Colonic mucosa (tissue), 4 donors: ENCODE measurements around the gene UBQLN2. TPM values are rescaled to one million over a fixed set of nuclear protein-coding genes. Genes with fewer than 3 reads are reported as not detected.

ENCODE experiments used
- DNase-seq: peaks from one replicate; pipeline ENCODE4 v3.0.0-alpha.2; 2020
- H3K27ac ChIP-seq: fragments of 200-600 bp; one replicate; pipeline ENCODE4 v1.8.0; 2021
- H3K27me3 ChIP-seq: fragments of 200-600 bp; one replicate; pipeline ENCODE4 v1.8.0; 2021
- H3K36me3 ChIP-seq: fragments of 200-600 bp; one replicate; pipeline ENCODE4 v1.8.0; 2021
- H3K4me1 ChIP-seq: fragments of 200-600 bp; one replicate; pipeline ENCODE4 v1.8.0; 2021; ENCODE audit warnings: mild to moderate bottlenecking
- H3K4me3 ChIP-seq: fragments of 200-600 bp; one replicate; pipeline ENCODE4 v1.8.0; 2021
- H3K9ac ChIP-seq, 2 donors: one replicate each; pipeline ENCODE4 v1.7.0; 2013; ENCODE audit warnings: control low read depth in 2 of 2, low read depth in 2 of 2, low read length in 2 of 2
- H3K9me3 ChIP-seq: fragments of 200-600 bp; one replicate; pipeline ENCODE4 v1.8.0; 2021
- CTCF ChIP-seq: fragments of 200-600 bp; IDR thresholded peaks from one replicate; pipeline ENCODE4 v1.8.0; 2022; ENCODE audit warnings: antibody characterized with exemption, mild to moderate bottlenecking
- intact Hi-C: fragments of 100-400 bp; cut with DNase I; formaldehyde crosslinking; loops from one replicate; pipeline ENCODE4 v1.14.1; 2022
- total RNA-seq, 2 donors: library from RNA; stranded (reverse); fragmentation: NEBNext Ultra II Directional in 1 of 2; extraction: Animal tissue kit (Norgen Biotek cat#: 25700) in 1 of 2; gene quantifications; one replicate each; pipeline ENCODE4 v1.2.1, GENCODE V29; 2021
- donor health status: healthy.
- donor health status: DM: no; HTN: no; CAD: no.
- donor health status: DM: no; HTN: no; CAD: no.

The UBQLN2 gene
- total RNA-seq, 2 donors from 2014 or later = 25.8 to 28.9 TPM

GRCh38 chrX:56557376-56557929, 6.0 kb upstream of the UBQLN2 start:
- H3K4me3 ChIP-seq = no peak overlapping the region
- intact Hi-C loops = no loop called here
- H3K4me1 ChIP-seq = no peaks in the 10 kb centered on the region
- DNase-seq = no peak
- H3K9me3 ChIP-seq = no peaks in the 10 kb centered on the region
- no peaks in the 10 kb centered on the region for H3K27me3 ChIP-seq
- H3K36me3 ChIP-seq = no peaks in the 10 kb centered on the region
- TF ChIP-seq CTCF = no peak
- H3K9ac ChIP-seq = no peak overlapping the region
- no peak overlapping the region for H3K27ac ChIP-seq

- intact Hi-C loops = no loop called here
- no peaks in the 10 kb centered on the region for H3K36me3 ChIP-seq
- H3K27me3 ChIP-seq = no peaks in the 10 kb centered on the region
- no peaks in the 10 kb centered on the region for H3K9me3 ChIP-seq
- TF ChIP-seq CTCF = no peak
- H3K9ac ChIP-seq = peak overlapping the region; percentile 86 to 89
- no peaks in the 10 kb centered on the region for H3K4me1 ChIP-seq
- peak overlapping the region; percentile 89 for H3K27ac ChIP-seq
- peak overlapping the region; percentile 50 for H3K4me3 ChIP-seq
- DNase-seq = peak; percentile 23
These were observed 898 bp downstream of the UBQLN2 start for GRCh38 chrX:56564164-56564885.

- H3K4me3 ChIP-seq = peak overlapping the region; percentile 50
- intact Hi-C loops = no loop called here
- peak; percentile 21 for DNase-seq
- H3K27ac ChIP-seq = no peak overlapping the region
- peak overlapping the region; percentile 19 to 89 for H3K9ac ChIP-seq
- no peaks in the 10 kb centered on the region for H3K27me3 ChIP-seq
- no peaks in the 10 kb centered on the region for H3K4me1 ChIP-seq
- no peaks in the 10 kb centered on the region for H3K9me3 ChIP-seq
- TF ChIP-seq CTCF = no peak
- H3K36me3 ChIP-seq = no peaks in the 10 kb centered on the region
These were observed 1.8 kb downstream of the UBQLN2 start for GRCh38 chrX:56564921-56565840.

- intact Hi-C loops = no loop called here
- H3K9ac ChIP-seq = no peak overlapping the region
- DNase-seq = no peak
- TF ChIP-seq CTCF = no peak
- no peaks in the 10 kb centered on the region for H3K36me3 ChIP-seq
- no peaks in the 10 kb centered on the region for H3K27me3 ChIP-seq
- no peaks in the 10 kb centered on the region for H3K9me3 ChIP-seq
- H3K27ac ChIP-seq = no peak overlapping the region
- no peak overlapping the region for H3K4me3 ChIP-seq
- H3K4me1 ChIP-seq = no peaks in the 10 kb centered on the region
These were observed 6.1 kb downstream of the UBQLN2 start for GRCh38 chrX:56569378-56570057.

GRCh38 chrX:56572975-56573374, 9.5 kb downstream of the UBQLN2 start:
- Histone ChIP-seq H3K9ac (no peak overlapping the region), H3K27me3 (no peaks in the 10 kb centered on the region), H3K9me3 (no peaks in the 10 kb centered on the region), H3K27ac (no peak overlapping the region), H3K36me3 (no peaks in the 10 kb centered on the region), H3K4me3 (no peak overlapping the region), H3K4me1 (no peaks in the 10 kb centered on the region)
- DNase-seq = no peak
- intact Hi-C loops = no loop called here
- TF ChIP-seq CTCF = no peak
